Right lobe of liver (tissue), 4 donors: ENCODE measurements around the gene GOLGA1.
A peak's percentile ranks its signal among the peaks of the same experiment; 100 is the strongest.

Experiments used
- CTCF ChIP-seq, 4 donors: fragments of 200-600 bp in 3 of 4; fragments of 450-650 bp in 1 of 4; IDR thresholded peaks; one replicate each; pipeline versions ENCODE4 v1.5.1 to v1.8.0; 2016 to 2022; ENCODE audit warnings: antibody characterized with exemption in 4 of 4, mild to moderate bottlenecking in 2 of 4
- POLR2A ChIP-seq: fragments of 450-650 bp; IDR thresholded peaks from one replicate; pipeline ENCODE4 v1.6.1; 2017; ENCODE audit warnings: antibody characterized with exemption, mild to moderate bottlenecking
- donor health status: DM: no; HTN: no; CAD: no.
- donor health status: DM: no; HTN: no; CAD: no.
- donor health status: DM: no; HTN: yes; CAD: no.

GRCh38 chr9:124840300-124840833 lies 100.5 kb downstream of the GOLGA1 start:
- TF ChIP-seq POLR2A (no peak), CTCF (IDR thresholded peaks at IDR 0.05) (peak in 1 of 4 donors; percentile 10)
